ENCODE data around the gene ALB.

DNA sequence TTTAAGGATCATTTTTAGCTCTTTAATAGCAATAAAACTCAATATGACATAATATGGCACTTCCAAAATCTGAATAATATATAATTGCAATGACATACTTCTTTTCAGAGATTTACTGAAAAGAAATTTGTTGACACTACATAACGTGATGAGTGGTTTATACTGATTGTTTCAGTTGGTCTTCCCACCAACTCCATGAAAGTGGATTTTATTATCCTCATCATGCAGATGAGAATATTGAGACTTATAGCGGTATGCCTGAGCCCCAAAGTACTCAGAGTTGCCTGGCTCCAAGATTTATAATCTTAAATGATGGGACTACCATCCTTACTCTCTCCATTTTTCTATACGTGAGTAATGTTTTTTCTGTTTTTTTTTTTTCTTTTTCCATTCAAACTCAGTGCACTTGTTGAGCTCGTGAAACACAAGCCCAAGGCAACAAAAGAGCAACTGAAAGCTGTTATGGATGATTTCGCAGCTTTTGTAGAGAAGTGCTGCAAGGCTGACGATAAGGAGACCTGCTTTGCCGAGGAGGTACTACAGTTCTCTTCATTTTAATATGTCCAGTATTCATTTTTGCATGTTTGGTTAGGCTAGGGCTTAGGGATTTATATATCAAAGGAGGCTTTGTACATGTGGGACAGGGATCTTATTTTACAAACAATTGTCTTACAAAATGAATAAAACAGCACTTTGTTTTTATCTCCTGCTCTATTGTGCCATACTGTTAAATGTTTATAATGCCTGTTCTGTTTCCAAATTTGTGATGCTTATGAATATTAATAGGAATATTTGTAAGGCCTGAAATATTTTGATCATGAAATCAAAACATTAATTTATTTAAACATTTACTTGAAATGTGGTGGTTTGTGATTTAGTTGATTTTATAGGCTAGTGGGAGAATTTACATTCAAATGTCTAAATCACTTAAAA lies 15.3 kb downstream of the ALB start:
- TF ChIP-seq, protein P1, sequence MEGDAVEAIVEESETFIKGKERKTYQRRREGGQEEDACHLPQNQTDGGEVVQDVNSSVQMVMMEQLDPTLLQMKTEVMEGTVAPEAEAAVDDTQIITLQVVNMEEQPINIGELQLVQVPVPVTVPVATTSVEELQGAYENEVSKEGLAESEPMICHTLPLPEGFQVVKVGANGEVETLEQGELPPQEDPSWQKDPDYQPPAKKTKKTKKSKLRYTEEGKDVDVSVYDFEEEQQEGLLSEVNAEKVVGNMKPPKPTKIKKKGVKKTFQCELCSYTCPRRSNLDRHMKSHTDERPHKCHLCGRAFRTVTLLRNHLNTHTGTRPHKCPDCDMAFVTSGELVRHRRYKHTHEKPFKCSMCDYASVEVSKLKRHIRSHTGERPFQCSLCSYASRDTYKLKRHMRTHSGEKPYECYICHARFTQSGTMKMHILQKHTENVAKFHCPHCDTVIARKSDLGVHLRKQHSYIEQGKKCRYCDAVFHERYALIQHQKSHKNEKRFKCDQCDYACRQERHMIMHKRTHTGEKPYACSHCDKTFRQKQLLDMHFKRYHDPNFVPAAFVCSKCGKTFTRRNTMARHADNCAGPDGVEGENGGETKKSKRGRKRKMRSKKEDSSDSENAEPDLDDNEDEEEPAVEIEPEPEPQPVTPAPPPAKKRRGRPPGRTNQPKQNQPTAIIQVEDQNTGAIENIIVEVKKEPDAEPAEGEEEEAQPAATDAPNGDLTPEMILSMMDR (IDR thresholded peaks at IDR 0.05; ENCODE audit: low read depth, low read length): no peak
- no peak for TF ChIP-seq EZH2phosphoT487 (IDR thresholded peaks at IDR 0.05; ENCODE audit: low read depth)
